Measurements from ENCODE around the gene ODC1.
"Not testable (repeated sequence)": the region's sequence is repeated elsewhere in the genome, so short reads cannot be mapped to it uniquely, and the experiment has no call there.

The ODC1 gene

GRCh38 chr2:10447895-10448575, at the start of gene ODC1:
TSS of gene ODC1 (minus strand) at chr2:10448327. CDS start at chr2:10445032, 3,295 bp downstream.
- DNase-seq (ENCODE audit: low spot score): peak; percentile 99

GRCh38 chr2:10497797-10498251, 49.7 kb upstream of the ODC1 start:
- DNase-seq (ENCODE audit: low spot score): peak; percentile 75

GRCh38 chr2:10495988-10496313, 47.8 kb upstream of the ODC1 start:
- no peak for DNase-seq (ENCODE audit: low spot score)

GRCh38 chr2:10495311-10495987, 47.3 kb upstream of the ODC1 start:
- no peak for DNase-seq (ENCODE audit: low spot score)

- DNase-seq (ENCODE audit: low spot score): no peak
Observed at GRCh38 chr2:10494351-10495066, 46.4 kb upstream of the ODC1 start.

GRCh38 chr2:10493634-10494281, 45.6 kb upstream of the ODC1 start:
- peak; percentile 89 for DNase-seq (ENCODE audit: low spot score)

- no peak for DNase-seq (ENCODE audit: low spot score)
Observed at GRCh38 chr2:10493075-10493633, 45.0 kb upstream of the ODC1 start.

- no peak for DNase-seq (ENCODE audit: low spot score)
Observed at GRCh38 chr2:10490806-10491291, 42.7 kb upstream of the ODC1 start.

GRCh38 chr2:10489842-10490555, 41.9 kb upstream of the ODC1 start:
- no peak for DNase-seq (ENCODE audit: low spot score)

GRCh38 chr2:10488142-10488541, 40.0 kb upstream of the ODC1 start:
- DNase-seq (ENCODE audit: low spot score): not testable (repeated sequence)

- DNase-seq (ENCODE audit: low spot score): not testable (repeated sequence)
Observed at GRCh38 chr2:10487741-10488104, 39.6 kb upstream of the ODC1 start.

- DNase-seq (ENCODE audit: low spot score): no peak
Observed at GRCh38 chr2:10487081-10487740, 39.1 kb upstream of the ODC1 start.

- no peak for DNase-seq (ENCODE audit: low spot score)
Observed at GRCh38 chr2:10486601-10487079, 38.5 kb upstream of the ODC1 start.

- no peak for DNase-seq (ENCODE audit: low spot score)
Observed at GRCh38 chr2:10486091-10486490, 38.0 kb upstream of the ODC1 start.

GRCh38 chr2:10482913-10483312, 34.8 kb upstream of the ODC1 start:
- DNase-seq (ENCODE audit: low spot score): no peak

- DNase-seq (ENCODE audit: low spot score): no peak
Observed at GRCh38 chr2:10482460-10482859, 34.3 kb upstream of the ODC1 start.

- DNase-seq (ENCODE audit: low spot score): no peak
Observed at GRCh38 chr2:10481666-10482157, 33.6 kb upstream of the ODC1 start.

GRCh38 chr2:10481055-10481665, 33.0 kb upstream of the ODC1 start:
- DNase-seq (ENCODE audit: low spot score): no peak

GRCh38 chr2:10480359-10480949, 32.3 kb upstream of the ODC1 start:
- DNase-seq (ENCODE audit: low spot score): no peak

- DNase-seq (ENCODE audit: low spot score): no peak
Observed at GRCh38 chr2:10478916-10479315, 30.8 kb upstream of the ODC1 start.
